HepG2 (cell line): ENCODE data around the gene TBCD. TPM values are rescaled to one million over a fixed set of nuclear protein-coding genes. Genes with fewer than 3 reads are reported as not detected.

Experiments used
- ATAC-seq: fragments of 200-7000 bp; cut with Tn5 transposase; 3 replicates; pipeline ENCODE4 v1.9.1; 2020; ENCODE audit warnings: mild to moderate bottlenecking, moderate library complexity
- BruUV-seq: library from RNA; stranded (reverse); fragments of 400-500 nt; replicated peaks from 2 replicates; lab custom pipeline; 2021; lab: Mats Ljungman, UMichigan
- CTCF ChIA-PET: fragments of 300-600 bp; formaldehyde crosslinking; extraction: SDS; loops from one replicate; lab custom pipeline; 2021; ENCODE audit warnings: low total read pairs, inconsistent platforms, low intra/inter-chr PET ratio; lab: Yijun Ruan, JAX
- POLR2A ChIA-PET: fragments of 350-600 bp; sonication (Branson Sonifier 250); formaldehyde crosslinking; loops from one replicate; lab custom pipeline; 2020; ENCODE audit warnings: antibody characterized with exemption, inconsistent platforms; lab: Yijun Ruan, JAX
- DNase-seq: peaks from one replicate; pipeline ENCODE4 v3.0.0-alpha.2; 2015; ENCODE audit warnings: low spot score
- FAIRE-seq: peaks from 3 replicates; lab custom pipeline; 2011; peaks lifted over from hg19 to GRCh38; lab: Jason Lieb, UNC
- H2AFZ ChIP-seq: one replicate; pipeline ENCODE4 v1.6.1; 2011; ENCODE audit warnings: low read length, inconsistent platforms
- H3K27ac ChIP-seq: fragments of 300-600 bp; 3 replicates; pipeline ENCODE4 v1.8.0; 2011; ENCODE audit warnings: mixed run types, mild to moderate bottlenecking, mixed read lengths, low read length, inconsistent platforms; ENCODE audit not compliant: insufficient read depth; ENCODE audit errors: extremely low read length
- H3K27me3 ChIP-seq, 2 experiments: fragments of 200-600 bp in 1 of 2; 2 replicates in 1 of 2; 3 replicates in 1 of 2; pipeline versions ENCODE4 v1.6.0 to v1.8.0; 2011; ENCODE audit warnings: low read length in 2 of 2, mild to moderate bottlenecking in 2 of 2, moderate library complexity in 2 of 2, inconsistent platforms in 1 of 2; ENCODE audit not compliant: insufficient read depth in 2 of 2, control insufficient read depth in 1 of 2
- H3K36me3 ChIP-seq, 2 experiments: fragments of 200-600 bp in 1 of 2; replicated peaks in 1 of 2; 2 replicates in 1 of 2; 3 replicates in 1 of 2; pipeline versions ENCODE4 v1.5.1 to v1.8.0; 2011; ENCODE audit warnings: low read length in 2 of 2, inconsistent platforms in 1 of 2; ENCODE audit not compliant: insufficient read depth in 2 of 2, control insufficient read depth in 1 of 2
- H3K4me1 ChIP-seq: 2 replicates; pipeline ENCODE4 v1.5.1; 2012; ENCODE audit warnings: low read length, inconsistent platforms; ENCODE audit not compliant: insufficient read depth
- H3K4me2 ChIP-seq: 2 replicates; pipeline ENCODE4 v1.6.0; 2011; ENCODE audit warnings: low read depth, low read length, inconsistent platforms
- H3K4me3 ChIP-seq, 3 experiments: fragments of 200-600 bp in 1 of 3; sonication (generic), shearing (Covaris generic) in 1 of 3; replicated peaks in 1 of 3; 2 replicates each; pipeline ENCODE4 v1.5.1; 2011 to 2016; ENCODE audit warnings: low read length in 3 of 3, inconsistent platforms in 2 of 3, low read depth in 2 of 3, mild to moderate bottlenecking in 2 of 3, control low read depth in 1 of 3, mixed read lengths in 1 of 3; ENCODE audit not compliant: insufficient read depth in 1 of 3
- H3K79me2 ChIP-seq: one replicate; pipeline ENCODE4 v1.6.1; 2011; ENCODE audit warnings: low read length, inconsistent platforms; ENCODE audit not compliant: insufficient read depth
- H3K9ac ChIP-seq: 2 replicates; pipeline ENCODE4 v1.6.0; 2011; ENCODE audit warnings: mild to moderate bottlenecking, low read depth, low read length, inconsistent platforms; ENCODE audit not compliant: insufficient read depth
- H3K9me3 ChIP-seq: 2 replicates; pipeline ENCODE4 v1.5.1; 2012; ENCODE audit warnings: mild to moderate bottlenecking, low read length
- H4K20me1 ChIP-seq: 2 replicates; pipeline ENCODE4 v1.6.0; 2011; ENCODE audit warnings: inconsistent platforms, mild to moderate bottlenecking, low read length, moderate library complexity; ENCODE audit not compliant: insufficient read depth
- LCORL ChIP-seq, 2 experiments: fragments of 450-650 bp in 1 of 2; sonication (generic) in 1 of 2; formaldehyde crosslinking in 1 of 2; IDR thresholded peaks; 2 replicates each; pipeline versions ENCODE4 v1.5.0 to v1.6.1; 2017 to 2020; ENCODE audit warnings: antibody characterized with exemption in 1 of 2, missing genetic modification reagents in 1 of 2
- SMAD9 ChIP-seq: sonication (generic); formaldehyde crosslinking; IDR thresholded peaks from 2 replicates; pipeline ENCODE4 v1.5.1; 2020; ENCODE audit warnings: mild to moderate bottlenecking, missing genetic modification reagents
- ZNF883 ChIP-seq: sonication (generic); formaldehyde crosslinking; IDR thresholded peaks from 2 replicates; pipeline ENCODE4 v1.5.1; 2020; ENCODE audit warnings: mild to moderate bottlenecking, missing genetic modification reagents; ENCODE audit errors: not compliant biosample characterization
- WGBS: methylation state at CpG from one replicate; pipeline ENCODE4 v1.1.6; 2017; ENCODE audit warnings: low lambda C conversion rate; 5-methylcytosine and 5-hydroxymethylcytosine counted together
- in situ Hi-C: cut with HindIII; loops from 2 replicates; pipeline ENCODE4 v1.10.0; 2017; ENCODE audit warnings: low pct_unique_long_range_greater_than_20kb; ENCODE audit not compliant: extremely low pct_ligation_motif_present
- intact Hi-C: fragments of 100-400 bp; cut with micrococcal nuclease; formaldehyde crosslinking; loops from one replicate; pipeline ENCODE4 v1.10.0; 2022; ENCODE audit not compliant: unreplicated experiment
- polyA plus RNA-seq, 8 experiments: library from polyadenylated mRNA; depleted of rRNA in 3 of 8; stranded (reverse) in 7 of 8; unstranded in 1 of 8; fragments of >200 nt; fragmentation: Illumina TruSeq in 4 of 8; extraction: Trizol in 4 of 8; gene quantifications; 2 replicates each; pipeline versions ENCODE4 v1.2.1 to v1.2.3, GENCODE V29; 2011 to 2016; ENCODE audit warnings: low read depth in 4 of 8, missing spikeins in 1 of 8, mixed read lengths in 1 of 8; ENCODE audit not compliant: insufficient read depth in 1 of 8
- total RNA-seq, 5 experiments: library from RNA; depleted of rRNA; stranded (reverse); fragments of >200 nt; fragmentation: Illumina TruSeq; extraction: Trizol; gene quantifications; 2 replicates each; pipeline ENCODE4 v1.2.3, GENCODE V29; 2016; ENCODE audit warnings: low read depth in 1 of 5
- TF ChIP-seq, protein P1 (sequence below): IDR thresholded peaks from 2 replicates; pipeline ENCODE4 v1.6.1; 2016
- TF ChIP-seq, protein P2 (sequence below): sonication (generic); formaldehyde crosslinking; IDR thresholded peaks from 2 replicates; pipeline ENCODE4 v1.4.0; 2020; ENCODE audit warnings: mild to moderate bottlenecking, missing genetic modification reagents, borderline replicate concordance
- TF ChIP-seq, protein P3 (sequence below), 2 experiments: sonication (generic) in 1 of 2; formaldehyde crosslinking in 1 of 2; IDR thresholded peaks; 2 replicates each; pipeline versions ENCODE4 v1.6.1 to v1.9.0; 2014 to 2022; ENCODE audit warnings: antibody characterized with exemption in 1 of 2, borderline replicate concordance in 1 of 2, inconsistent platforms in 1 of 2, low read depth in 1 of 2, missing genetic modification reagents in 1 of 2

The TBCD gene
- total and polyA plus RNA-seq, 2 of the 13 experiments (the other 11 are each of a cell fraction or from before 2014, with no cell fraction given): 33.9 to 54.8 TPM

- TF ChIP-seq, protein P1, sequence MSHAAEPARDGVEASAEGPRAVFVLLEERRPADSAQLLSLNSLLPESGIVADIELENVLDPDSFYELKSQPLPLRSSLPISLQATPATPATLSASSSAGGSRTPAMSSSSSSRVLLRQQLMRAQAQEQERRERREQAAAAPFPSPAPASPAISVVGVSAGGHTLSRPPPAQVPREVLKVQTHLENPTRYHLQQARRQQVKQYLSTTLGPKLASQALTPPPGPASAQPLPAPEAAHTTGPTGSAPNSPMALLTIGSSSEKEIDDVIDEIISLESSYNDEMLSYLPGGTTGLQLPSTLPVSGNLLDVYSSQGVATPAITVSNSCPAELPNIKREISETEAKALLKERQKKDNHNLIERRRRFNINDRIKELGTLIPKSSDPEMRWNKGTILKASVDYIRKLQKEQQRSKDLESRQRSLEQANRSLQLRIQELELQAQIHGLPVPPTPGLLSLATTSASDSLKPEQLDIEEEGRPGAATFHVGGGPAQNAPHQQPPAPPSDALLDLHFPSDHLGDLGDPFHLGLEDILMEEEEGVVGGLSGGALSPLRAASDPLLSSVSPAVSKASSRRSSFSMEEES: no peak
- TF ChIP-seq ZNF883 (no peak), SMAD9 (CRISPR knock-in tag) (no peak)
Observed at GRCh38 chr17:82795615-82796014, 43.8 kb downstream of the TBCD start (continued).

GRCh38 chr17:82797061-82797460 lies 45.2 kb downstream of the TBCD start:
- Histone ChIP-seq H3K36me3 (peaks cover 17 to 43% of the 10 kb centered on the region in 2 experiments), H3K4me1 (no peaks in the 10 kb centered on the region), H3K27me3 (no peaks in the 10 kb centered on the region), H3K9ac (no peak overlapping the region), H3K4me3 (no peak overlapping the region), H2AFZ (no peak overlapping the region), H3K4me2 (no peak overlapping the region), H3K27ac (no peak overlapping the region), H3K79me2 (peaks cover 2% of the 10 kb centered on the region), H4K20me1 (no peaks in the 10 kb centered on the region), H3K9me3 (no peaks in the 10 kb centered on the region)
- in situ Hi-C loops (no loop called here), intact Hi-C loops (no loop called here)
- TF ChIP-seq, protein P2, sequence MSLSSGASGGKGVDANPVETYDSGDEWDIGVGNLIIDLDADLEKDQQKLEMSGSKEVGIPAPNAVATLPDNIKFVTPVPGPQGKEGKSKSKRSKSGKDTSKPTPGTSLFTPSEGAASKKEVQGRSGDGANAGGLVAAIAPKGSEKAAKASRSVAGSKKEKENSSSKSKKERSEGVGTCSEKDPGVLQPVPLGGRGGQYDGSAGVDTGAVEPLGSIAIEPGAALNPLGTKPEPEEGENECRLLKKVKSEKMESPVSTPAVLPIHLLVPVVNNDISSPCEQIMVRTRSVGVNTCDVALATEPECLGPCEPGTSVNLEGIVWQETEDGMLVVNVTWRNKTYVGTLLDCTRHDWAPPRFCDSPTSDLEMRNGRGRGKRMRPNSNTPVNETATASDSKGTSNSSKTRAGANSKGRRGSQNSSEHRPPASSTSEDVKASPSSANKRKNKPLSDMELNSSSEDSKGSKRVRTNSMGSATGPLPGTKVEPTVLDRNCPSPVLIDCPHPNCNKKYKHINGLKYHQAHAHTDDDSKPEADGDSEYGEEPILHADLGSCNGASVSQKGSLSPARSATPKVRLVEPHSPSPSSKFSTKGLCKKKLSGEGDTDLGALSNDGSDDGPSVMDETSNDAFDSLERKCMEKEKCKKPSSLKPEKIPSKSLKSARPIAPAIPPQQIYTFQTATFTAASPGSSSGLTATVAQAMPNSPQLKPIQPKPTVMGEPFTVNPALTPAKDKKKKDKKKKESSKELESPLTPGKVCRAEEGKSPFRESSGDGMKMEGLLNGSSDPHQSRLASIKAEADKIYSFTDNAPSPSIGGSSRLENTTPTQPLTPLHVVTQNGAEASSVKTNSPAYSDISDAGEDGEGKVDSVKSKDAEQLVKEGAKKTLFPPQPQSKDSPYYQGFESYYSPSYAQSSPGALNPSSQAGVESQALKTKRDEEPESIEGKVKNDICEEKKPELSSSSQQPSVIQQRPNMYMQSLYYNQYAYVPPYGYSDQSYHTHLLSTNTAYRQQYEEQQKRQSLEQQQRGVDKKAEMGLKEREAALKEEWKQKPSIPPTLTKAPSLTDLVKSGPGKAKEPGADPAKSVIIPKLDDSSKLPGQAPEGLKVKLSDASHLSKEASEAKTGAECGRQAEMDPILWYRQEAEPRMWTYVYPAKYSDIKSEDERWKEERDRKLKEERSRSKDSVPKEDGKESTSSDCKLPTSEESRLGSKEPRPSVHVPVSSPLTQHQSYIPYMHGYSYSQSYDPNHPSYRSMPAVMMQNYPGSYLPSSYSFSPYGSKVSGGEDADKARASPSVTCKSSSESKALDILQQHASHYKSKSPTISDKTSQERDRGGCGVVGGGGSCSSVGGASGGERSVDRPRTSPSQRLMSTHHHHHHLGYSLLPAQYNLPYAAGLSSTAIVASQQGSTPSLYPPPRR (CRISPR knock-in tag): no peak
- TF ChIP-seq, protein P3, sequence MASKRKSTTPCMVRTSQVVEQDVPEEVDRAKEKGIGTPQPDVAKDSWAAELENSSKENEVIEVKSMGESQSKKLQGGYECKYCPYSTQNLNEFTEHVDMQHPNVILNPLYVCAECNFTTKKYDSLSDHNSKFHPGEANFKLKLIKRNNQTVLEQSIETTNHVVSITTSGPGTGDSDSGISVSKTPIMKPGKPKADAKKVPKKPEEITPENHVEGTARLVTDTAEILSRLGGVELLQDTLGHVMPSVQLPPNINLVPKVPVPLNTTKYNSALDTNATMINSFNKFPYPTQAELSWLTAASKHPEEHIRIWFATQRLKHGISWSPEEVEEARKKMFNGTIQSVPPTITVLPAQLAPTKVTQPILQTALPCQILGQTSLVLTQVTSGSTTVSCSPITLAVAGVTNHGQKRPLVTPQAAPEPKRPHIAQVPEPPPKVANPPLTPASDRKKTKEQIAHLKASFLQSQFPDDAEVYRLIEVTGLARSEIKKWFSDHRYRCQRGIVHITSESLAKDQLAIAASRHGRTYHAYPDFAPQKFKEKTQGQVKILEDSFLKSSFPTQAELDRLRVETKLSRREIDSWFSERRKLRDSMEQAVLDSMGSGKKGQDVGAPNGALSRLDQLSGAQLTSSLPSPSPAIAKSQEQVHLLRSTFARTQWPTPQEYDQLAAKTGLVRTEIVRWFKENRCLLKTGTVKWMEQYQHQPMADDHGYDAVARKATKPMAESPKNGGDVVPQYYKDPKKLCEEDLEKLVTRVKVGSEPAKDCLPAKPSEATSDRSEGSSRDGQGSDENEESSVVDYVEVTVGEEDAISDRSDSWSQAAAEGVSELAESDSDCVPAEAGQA (IDR thresholded peaks at IDR 0.05; ENCODE audit: low read depth): no peak
- TF ChIP-seq, protein P3 (CRISPR knock-in tag; IDR thresholded peaks at IDR 0.05; ENCODE audit: borderline replicate concordance): no peak
- TF ChIP-seq LCORL (IDR thresholded peaks at IDR 0.05) (no peak), LCORL (CRISPR knock-in tag; IDR thresholded peaks at IDR 0.05) (no peak)
- FAIRE-seq (no peak), DNase-seq (no peak), ATAC-seq (no peak)
- POLR2A ChIA-PET: no interaction called here
- CTCF ChIA-PET: no interaction called here
- 97% methylated on average over 9 of the region's 9 CpGs for WGBS
- BruUV-seq: no TSS peak
